Measurements from ENCODE around the gene CREB3L4.
A peak's percentile ranks its signal among the peaks of the same experiment; 100 is the strongest.

CREB3L4 gene

GRCh38 chr1:153967107-153967999 lies at the start of gene CREB3L4:
Gene CREB3L4, plus strand, starts transcription at chr1:153967902. Its CDS starts 624 bp downstream, at chr1:153968526.
- DNase-seq: peak; percentile 99

GRCh38 chr1:153919876-153920852 lies 47.5 kb upstream of the CREB3L4 start:
- DNase-seq: peak; percentile 58 to 61

GRCh38 chr1:153921080-153921802 lies 46.5 kb upstream of the CREB3L4 start:
- DNase-seq: no peak

- DNase-seq: peak in 1 of 2 experiments; percentile 53
Measured at GRCh38 chr1:153921803-153922075, 46.0 kb upstream of the CREB3L4 start.

DNA sequence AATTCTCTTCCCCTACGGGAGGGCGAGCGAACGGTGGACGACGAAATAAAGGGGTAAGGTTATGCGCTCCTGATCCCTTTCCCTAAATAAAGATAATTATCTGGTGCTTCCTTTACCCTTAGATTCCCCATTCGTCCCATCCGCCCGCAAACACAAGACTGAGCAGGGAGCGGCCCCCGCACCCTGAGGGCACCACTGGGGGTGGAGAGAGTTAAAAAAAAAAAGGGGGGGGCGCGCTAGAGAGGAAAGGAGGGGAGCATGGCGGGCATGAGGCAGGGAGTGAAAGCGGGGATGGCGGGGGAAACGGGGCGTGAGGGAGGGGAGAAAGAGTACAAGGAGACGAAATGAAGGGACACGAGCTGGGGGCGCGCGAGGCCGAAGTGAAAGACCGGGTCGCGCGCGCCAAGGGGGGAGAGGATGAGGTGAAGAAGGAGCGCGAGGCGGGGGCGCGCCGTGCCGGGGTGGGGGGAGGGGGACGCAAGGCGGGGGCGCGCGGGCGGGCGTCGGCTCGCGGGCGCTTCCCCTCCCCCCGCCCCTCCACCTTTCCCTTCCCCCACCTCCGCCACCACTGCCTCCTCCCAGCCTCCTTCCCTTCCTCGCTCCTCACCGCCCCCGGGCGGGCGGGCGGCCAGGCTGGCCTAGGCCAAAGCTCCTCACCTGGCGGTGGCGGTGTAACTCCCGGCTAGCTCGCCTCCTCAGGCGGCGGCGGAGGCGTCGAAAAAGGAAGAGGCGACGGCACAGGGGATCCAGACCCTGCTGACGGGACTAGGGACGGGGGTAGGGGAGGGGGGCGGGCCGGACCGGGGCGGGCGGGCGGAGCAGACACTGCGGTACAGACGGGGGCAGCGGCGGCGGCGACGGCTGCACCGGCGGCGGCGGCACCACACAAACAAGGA lies 45.4 kb upstream of the CREB3L4 start:
- peak; percentile 53 to 69 for DNase-seq

- DNase-seq: peak; percentile 99
Measured at GRCh38 chr1:153922972-153923925, 44.5 kb upstream of the CREB3L4 start, which contains the start of gene GATAD2B. Gene GATAD2B, minus strand, starts transcription at chr1:153922972. Its CDS starts 94,625 bp downstream, at chr1:153828347.

DNA sequence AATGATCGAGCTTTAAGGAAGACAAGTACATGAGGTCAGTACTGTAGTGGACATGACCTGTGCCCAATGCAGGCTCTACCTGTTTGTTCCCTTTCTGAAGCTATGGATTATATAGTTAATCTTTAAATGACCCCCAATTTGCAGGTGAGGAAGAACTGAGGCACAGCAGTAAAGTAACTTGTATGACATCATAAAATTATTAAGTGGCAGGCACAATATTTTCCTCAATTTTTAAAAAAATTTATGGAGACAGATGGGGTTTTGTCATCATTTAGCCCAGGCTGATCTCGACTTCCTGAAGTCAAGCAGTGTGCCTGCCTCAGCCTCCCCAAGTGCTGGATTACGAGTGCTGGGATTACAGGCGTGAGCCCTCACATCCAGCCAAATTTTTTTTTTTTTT lies 41.3 kb upstream of the CREB3L4 start:
- no peak for DNase-seq

- no peak for DNase-seq
Measured at GRCh38 chr1:153928245-153928644, 39.5 kb upstream of the CREB3L4 start.

DNA sequence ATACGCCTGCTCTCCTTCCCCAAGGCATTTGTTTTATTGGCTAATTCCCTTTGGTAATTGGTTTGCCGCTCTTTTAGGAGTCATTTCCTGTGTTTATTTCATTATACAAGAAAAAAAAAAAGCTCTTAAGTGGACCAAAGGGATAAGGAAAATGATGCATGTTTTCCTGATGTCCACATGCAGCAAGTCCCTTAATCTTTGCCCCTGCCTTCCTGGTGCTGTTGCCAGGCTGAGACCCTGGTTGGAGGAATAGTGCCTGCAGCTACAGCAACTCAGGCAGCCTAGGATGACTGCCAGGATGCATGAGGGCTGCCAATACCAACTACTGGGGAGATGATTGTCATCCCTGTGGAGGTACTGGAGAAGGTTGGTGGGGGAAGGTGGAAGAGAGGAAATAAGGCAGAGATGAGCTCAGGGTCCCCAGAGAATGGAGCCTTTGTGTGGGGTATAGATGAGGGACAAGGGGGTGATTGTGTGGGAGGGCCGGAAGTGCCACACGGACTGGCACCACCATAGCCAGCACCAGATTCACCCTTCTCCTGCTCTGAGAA lies 38.8 kb upstream of the CREB3L4 start:
- no peak for DNase-seq

DNA sequence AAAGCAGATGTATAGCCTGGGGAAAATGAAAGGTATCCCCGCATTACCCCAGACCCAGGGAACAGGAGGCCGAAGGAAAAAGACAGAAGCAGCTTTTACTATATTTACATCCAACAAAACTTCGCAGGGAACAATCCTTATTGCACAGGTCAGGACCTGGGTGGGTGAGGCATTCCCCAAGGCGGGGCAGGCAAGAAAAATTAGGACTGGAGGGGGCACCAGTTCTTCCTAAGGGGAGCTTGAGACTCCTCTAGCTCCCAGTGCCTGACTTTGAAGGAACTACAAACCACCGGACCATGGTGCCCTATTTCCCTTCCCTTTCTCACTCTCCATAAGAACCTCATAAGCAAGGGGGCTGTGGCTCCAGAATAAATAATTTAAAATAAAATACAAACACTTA lies 38.3 kb upstream of the CREB3L4 start:
- no peak for DNase-seq

DNA sequence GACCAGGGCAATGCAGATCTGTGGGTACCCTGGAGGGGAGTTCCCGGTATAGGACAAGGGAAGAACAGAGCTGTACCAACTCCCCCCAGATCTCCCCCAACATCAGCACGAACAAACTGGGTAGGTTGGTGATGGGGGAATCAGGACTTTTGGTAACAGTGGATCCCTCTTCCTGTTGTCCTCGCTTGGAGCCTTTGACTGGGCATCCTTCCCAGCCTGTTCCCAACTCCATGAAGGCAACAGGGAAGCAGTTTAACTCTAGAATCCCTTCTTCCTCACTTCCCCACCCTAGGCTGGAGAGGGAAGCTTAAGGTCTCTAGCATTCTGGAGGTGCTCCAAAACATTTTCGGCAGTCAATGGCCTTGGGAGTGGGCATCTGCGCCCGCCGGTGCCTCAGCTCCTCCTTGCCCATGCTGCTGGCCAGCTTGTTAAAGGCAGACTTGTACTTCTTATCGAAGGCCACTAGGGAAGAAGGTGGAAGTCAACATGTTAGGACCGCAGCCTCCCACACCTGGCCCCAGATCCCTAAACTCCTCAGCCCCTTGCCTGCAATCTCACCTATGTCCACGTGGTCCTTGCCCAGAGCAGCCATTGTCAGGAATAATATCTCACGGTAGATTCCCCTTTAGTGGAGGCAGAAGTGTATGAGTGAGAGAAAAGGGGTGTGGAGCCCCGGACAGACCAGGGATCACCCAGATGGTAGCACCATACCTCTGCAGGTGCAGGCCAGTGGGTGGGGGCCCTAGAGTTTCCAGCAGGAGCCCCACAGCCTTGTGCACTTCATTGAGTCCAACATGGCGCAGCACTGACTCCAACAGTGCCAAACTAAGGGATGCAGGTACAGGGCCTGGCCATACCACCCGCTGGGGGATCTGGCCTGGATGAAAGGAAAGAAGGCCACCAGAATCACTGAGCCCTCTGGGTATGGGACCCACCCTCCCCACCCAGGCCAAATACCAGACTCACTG lies 37.4 kb upstream of the CREB3L4 start:
- no peak for DNase-seq

DNA sequence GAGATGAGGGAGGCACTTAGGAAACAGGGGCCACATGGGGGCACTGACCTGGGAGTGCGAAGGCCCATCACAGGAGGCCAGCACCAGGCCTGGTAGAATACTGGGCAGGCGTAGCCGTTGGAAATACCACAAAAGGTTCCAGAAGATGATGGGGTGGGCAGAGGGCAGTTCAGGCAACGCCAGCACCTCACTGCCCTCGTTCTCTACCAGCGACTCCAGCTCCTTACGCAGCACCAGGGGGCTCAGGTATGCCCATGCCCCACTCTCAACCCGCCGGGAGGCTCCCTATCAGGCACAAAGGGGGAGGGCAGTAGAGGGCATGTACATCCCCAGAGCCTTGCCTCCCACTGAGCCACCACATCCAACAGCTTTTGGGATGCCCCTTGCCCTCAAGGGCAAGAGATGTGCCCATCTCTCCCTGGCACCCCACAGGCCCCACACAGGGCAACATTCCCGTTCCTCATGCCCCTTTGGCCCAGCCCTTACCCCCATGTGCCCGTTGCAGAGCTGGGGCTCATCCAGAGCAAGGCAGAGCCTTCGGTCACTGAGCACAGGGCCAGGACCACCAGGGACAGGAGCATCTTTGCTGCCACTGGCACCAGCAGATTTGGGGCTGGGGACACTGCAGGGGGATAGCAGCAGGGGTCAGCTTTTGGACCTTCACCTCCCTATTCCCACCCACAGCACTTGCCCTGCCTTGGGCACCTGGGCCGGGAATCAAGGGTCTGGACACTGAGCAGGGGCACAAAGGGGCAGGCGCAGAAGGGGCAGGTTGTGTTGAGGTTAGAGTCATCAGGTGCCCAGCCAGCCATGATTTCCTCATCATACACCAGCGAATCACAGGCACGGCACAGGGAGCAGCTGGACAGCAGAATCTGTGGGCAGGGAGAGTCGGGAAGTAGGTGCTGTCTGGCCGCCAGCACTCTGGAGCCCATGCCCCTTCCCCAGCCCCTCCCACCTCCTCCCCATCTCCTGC lies 35.3 kb upstream of the CREB3L4 start:
- DNase-seq: no peak

- no peak for DNase-seq
Measured at GRCh38 chr1:153933430-153933829, 34.3 kb upstream of the CREB3L4 start.

GRCh38 chr1:153933955-153934354 lies 33.7 kb upstream of the CREB3L4 start:
- no peak for DNase-seq

DNA sequence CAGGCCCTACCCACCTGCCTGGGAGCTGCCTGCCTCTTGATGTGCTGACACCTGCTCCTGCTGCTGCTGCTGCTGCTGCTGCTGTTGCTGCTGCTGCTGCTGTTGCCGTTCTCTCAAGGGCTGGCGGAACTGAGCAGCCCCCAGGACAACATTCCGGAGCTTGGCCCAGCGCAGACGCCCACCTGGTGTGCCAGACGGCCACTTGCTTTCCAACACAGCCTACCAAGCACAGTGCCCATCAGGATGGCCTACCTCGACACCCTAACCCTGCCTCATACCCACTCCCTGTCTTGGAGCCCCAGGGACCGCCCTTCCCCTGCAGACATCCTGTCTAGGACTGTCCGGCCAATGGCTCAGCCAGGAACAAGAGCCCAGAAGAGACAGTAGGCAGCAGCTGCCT lies 33.0 kb upstream of the CREB3L4 start:
- DNase-seq: no peak

GRCh38 chr1:153936011-153936802 lies 31.5 kb upstream of the CREB3L4 start:
- DNase-seq: no peak

DNA sequence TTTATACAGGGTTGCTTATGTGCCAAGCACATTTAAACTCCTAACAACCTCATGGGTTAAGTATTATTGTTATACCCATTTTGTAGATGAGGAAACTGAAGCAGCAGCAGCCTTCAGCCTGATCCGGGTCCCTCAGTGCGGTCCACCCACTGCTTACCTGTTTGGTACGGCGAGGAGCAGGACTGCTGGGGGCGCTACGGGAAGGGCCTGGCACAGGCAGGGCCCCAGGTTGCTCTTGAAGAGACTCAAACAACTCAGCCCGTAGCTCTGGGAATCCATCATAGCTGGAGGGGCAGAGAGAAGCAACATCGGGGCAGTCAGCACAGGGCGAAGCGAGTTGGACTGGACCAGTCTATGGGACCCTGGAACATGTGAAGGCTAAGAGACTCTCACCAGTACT lies 30.4 kb upstream of the CREB3L4 start:
- DNase-seq: no peak

Data from Kasumi-1 (cell line).